SU-DHL-6 (cell line): ENCODE measurements around the gene CTNND2.

Experiments
- H2AFZ ChIP-seq: fragments of 200-600 bp; sonication (generic); 2 replicates; pipeline ENCODE4 v1.6.1; 2014; ENCODE audit warnings: low read depth, mild to moderate bottlenecking, moderate library complexity, mixed read lengths, antibody characterized with exemption, low read length; ENCODE audit not compliant: severe bottlenecking
- H3F3A ChIP-seq: fragments of 200-600 bp; shearing (Covaris generic); 2 replicates; pipeline ENCODE4 v1.6.0; 2016; ENCODE audit warnings: antibody characterized with exemption, mild to moderate bottlenecking; ENCODE audit not compliant: insufficient read depth
- H3K27ac ChIP-seq: fragments of 200-600 bp; sonication (generic); 2 replicates; pipeline ENCODE4 v1.5.1; 2016; ENCODE audit warnings: low read depth, mild to moderate bottlenecking, low read length, moderate library complexity, mixed read lengths
- H3K27me3 ChIP-seq: fragments of 200-600 bp; sonication (generic), shearing (Covaris generic); 2 replicates; pipeline ENCODE4 v1.6.0; 2014; ENCODE audit warnings: mild to moderate bottlenecking, low read length
- H3K36me3 ChIP-seq: fragments of 200-600 bp; sonication (generic); 2 replicates; pipeline ENCODE4 v1.6.1; 2014; ENCODE audit warnings: mild to moderate bottlenecking, low read length, mixed read lengths
- H3K4me2 ChIP-seq: fragments of 300-600, 200-600 bp; shearing (Covaris generic), sonication (generic); 2 replicates; pipeline ENCODE4 v1.6.0; 2014; ENCODE audit warnings: low read length, low read depth, mild to moderate bottlenecking; ENCODE audit not compliant: poor library complexity, severe bottlenecking
- H3K4me3 ChIP-seq: fragments of 200-600 bp; sonication (generic); 2 replicates; pipeline ENCODE4 v1.5.1; 2014; ENCODE audit warnings: antibody characterized with exemption, low read length, mild to moderate bottlenecking, mixed read lengths; ENCODE audit not compliant: insufficient read depth, poor library complexity, severe bottlenecking
- H3K79me2 ChIP-seq: fragments of 200-600 bp; sonication (generic); 2 replicates; pipeline ENCODE4 v1.6.1; 2014; ENCODE audit warnings: mild to moderate bottlenecking, low read length, moderate library complexity; ENCODE audit not compliant: insufficient read depth
- H3K9ac ChIP-seq: fragments of 200-600 bp; sonication (generic); 2 replicates; pipeline ENCODE4 v1.7.0; 2014; ENCODE audit warnings: mild to moderate bottlenecking, low read length
- H3K9me2 ChIP-seq: fragments of 200-600 bp; sonication (generic); replicated peaks from 2 replicates; pipeline ENCODE4 v1.6.1; 2014; ENCODE audit warnings: low read length; ENCODE audit not compliant: insufficient read depth
- H3K9me3 ChIP-seq: fragments of 200-600 bp; sonication (generic); 2 replicates; pipeline ENCODE4 v1.6.1; 2014; ENCODE audit warnings: low read length, mixed read lengths; ENCODE audit not compliant: insufficient read depth
- H4K20me1 ChIP-seq: fragments of 200-600 bp; sonication (generic); 2 replicates; pipeline ENCODE4 v1.6.1; 2014; ENCODE audit warnings: low read depth, mild to moderate bottlenecking, antibody characterized with exemption, low read length, moderate library complexity, mixed read lengths
- CTCF ChIP-seq: fragments of 200-600 bp; sonication (generic); IDR thresholded peaks from one replicate; pipeline ENCODE4 v1.5.1; 2017; ENCODE audit warnings: antibody characterized with exemption, mild to moderate bottlenecking, low read length, moderate library complexity; ENCODE audit not compliant: insufficient read depth, poor library complexity, severe bottlenecking
- EZH2phosphoT487 ChIP-seq: fragments of 200-600 bp; sonication (generic), shearing (Covaris generic); conservative IDR thresholded peaks from 2 replicates; pipeline ENCODE4 v1.6.1; 2018; ENCODE audit warnings: mild to moderate bottlenecking, antibody characterized with exemption, low read length, moderate library complexity, mixed read lengths

The CTNND2 gene

DNA sequence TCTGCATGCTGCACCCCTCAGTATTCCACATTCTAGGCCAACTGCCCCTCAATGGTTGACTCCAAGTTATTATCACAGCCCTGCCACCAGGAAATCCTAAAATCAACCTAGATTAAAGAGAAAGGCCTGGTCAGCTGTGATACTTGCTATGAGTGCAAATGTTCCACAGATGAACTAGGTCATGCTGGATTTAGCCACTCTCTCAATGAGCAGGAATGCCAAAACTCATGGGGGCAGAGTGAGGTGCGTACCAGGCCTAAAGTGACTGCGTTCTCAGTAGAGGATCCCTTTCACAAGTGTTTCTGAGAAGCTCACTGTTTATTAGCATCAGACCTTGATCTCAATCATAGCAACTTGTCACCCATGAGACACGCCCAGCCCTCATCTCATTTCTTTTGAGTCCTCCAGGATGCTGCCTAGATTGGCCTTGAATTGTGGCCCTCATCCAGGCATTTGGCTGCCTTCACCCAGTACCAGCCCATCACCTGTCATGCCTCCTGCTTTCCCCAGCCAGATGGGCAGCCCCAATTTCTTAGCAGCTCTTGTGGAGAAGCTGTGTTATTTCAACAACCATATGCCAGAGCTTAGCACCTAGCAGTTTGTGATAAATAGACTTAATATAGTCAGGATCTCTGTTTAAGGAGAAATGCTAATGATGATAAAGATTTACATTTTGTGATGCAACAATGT is 383.9 kb downstream of the CTNND2 start:
- no peaks in the 10 kb centered on the region for H3K79me2 ChIP-seq
- H3K4me2 ChIP-seq = no peak overlapping the region
- no peak for TF ChIP-seq CTCF
- no peak for TF ChIP-seq EZH2phosphoT487
- H3K9me2 ChIP-seq = no peaks in the 10 kb centered on the region
- no peaks in the 10 kb centered on the region for H3K9me3 ChIP-seq
- no peaks in the 10 kb centered on the region for H3K27me3 ChIP-seq
- H2AFZ ChIP-seq = no peak overlapping the region
- H3K9ac ChIP-seq = no peak overlapping the region
- H3K4me3 ChIP-seq = no peak overlapping the region
- no peaks in the 10 kb centered on the region for H3F3A ChIP-seq
- no peak overlapping the region for H3K27ac ChIP-seq
- no peaks in the 10 kb centered on the region for H4K20me1 ChIP-seq
- no peaks in the 10 kb centered on the region for H3K36me3 ChIP-seq

GRCh38 chr5:11519236-11519635 is 385.0 kb downstream of the CTNND2 start:
- Histone ChIP-seq H3K9me2 (no peaks in the 10 kb centered on the region), H3K27ac (no peak overlapping the region), H3K4me2 (no peak overlapping the region), H3K4me3 (no peak overlapping the region), H3K27me3 (no peaks in the 10 kb centered on the region), H3K79me2 (no peaks in the 10 kb centered on the region), H3K36me3 (no peaks in the 10 kb centered on the region), H3K9me3 (no peaks in the 10 kb centered on the region), H3K9ac (no peak overlapping the region), H4K20me1 (no peaks in the 10 kb centered on the region), H2AFZ (no peak overlapping the region), H3F3A (no peaks in the 10 kb centered on the region)
- TF ChIP-seq EZH2phosphoT487 (no peak), CTCF (no peak)

GRCh38 chr5:11518676-11519075 is 385.6 kb downstream of the CTNND2 start:
- Histone ChIP-seq H3K36me3 (no peaks in the 10 kb centered on the region), H3K79me2 (no peaks in the 10 kb centered on the region), H3K9me2 (no peaks in the 10 kb centered on the region), H3K9ac (no peak overlapping the region), H3K9me3 (no peaks in the 10 kb centered on the region), H3K4me3 (no peak overlapping the region), H4K20me1 (no peaks in the 10 kb centered on the region), H3K27me3 (no peaks in the 10 kb centered on the region), H3F3A (no peaks in the 10 kb centered on the region), H3K4me2 (no peak overlapping the region), H2AFZ (no peak overlapping the region), H3K27ac (no peak overlapping the region)
- no peak for TF ChIP-seq CTCF
- no peak for TF ChIP-seq EZH2phosphoT487
